ENCODE measurements around the gene DNM2. TPM values are rescaled to one million over a fixed set of nuclear protein-coding genes. Genes with fewer than 3 reads are reported as not detected.
"Not testable (repeated sequence)": the region's sequence is repeated elsewhere in the genome, so short reads cannot be mapped to it uniquely, and the experiment has no call there.

Gene DNM2
- total RNA-seq, 1 donor from 2014 or later: 156 TPM

GRCh38 chr19:10876459-10877240 is 158.8 kb downstream of the DNM2 start:
- peak; percentile 31 for DNase-seq
- H3K27me3 ChIP-seq (ENCODE audit: low read depth): no peaks in the 10 kb centered on the region
- no peak overlapping the region for H3K4me3 ChIP-seq
- no peaks in the 10 kb centered on the region for H3K36me3 ChIP-seq
- peak overlapping the region; percentile 78 for H3K27ac ChIP-seq (replicated peaks)
- intact Hi-C loops (cut with micrococcal nuclease): no loop called here
- no peaks in the 10 kb centered on the region for H3K9me3 ChIP-seq (replicated peaks)
- peaks cover 93% of the 10 kb centered on the region for H3K4me1 ChIP-seq
- no peak for TF ChIP-seq CTCF (IDR thresholded peaks at IDR 0.05; ENCODE audit: borderline replicate concordance)

GRCh38 chr19:10877608-10878007 is 159.7 kb downstream of the DNM2 start:
- H3K4me3 ChIP-seq; intact Hi-C loops (cut with micrococcal nuclease); H3K36me3 ChIP-seq; DNase-seq; H3K27me3 ChIP-seq (ENCODE audit: low read depth); H3K9me3 ChIP-seq (replicated peaks): not testable (repeated sequence)
- H3K27ac ChIP-seq (replicated peaks): peak overlapping the region; percentile 78
- peaks cover 97% of the 10 kb centered on the region for H3K4me1 ChIP-seq

- Histone ChIP-seq H3K4me3 (no peak overlapping the region), H3K27ac (replicated peaks) (peak overlapping the region; percentile 78), H3K27me3 (ENCODE audit: low read depth) (no peaks in the 10 kb centered on the region), H3K9me3 (replicated peaks) (no peaks in the 10 kb centered on the region), H3K4me1 (peaks cover 97% of the 10 kb centered on the region), H3K36me3 (no peaks in the 10 kb centered on the region)
- TF ChIP-seq CTCF (IDR thresholded peaks at IDR 0.05; ENCODE audit: borderline replicate concordance): no peak
- no peak for DNase-seq
- intact Hi-C loops (cut with micrococcal nuclease): no loop called here
Observed at GRCh38 chr19:10878253-10878652, 160.4 kb downstream of the DNM2 start.

Small RNAs within 50 kb of the gene (microRNA-seq; reads per million reads assigned to microRNA genes)
- gene MIR199A1: 1.6 reads per million
- not detected for gene MIR4748
- not detected for gene MIR638
- not detected for gene MIR6793

Other genes with a start within 250 kb of the DNM2 start
- gene KEAP1, start 214.7 kb upstream of the DNM2 start, total RNA-seq: 74.5 TPM
- 0.11 TPM for gene S1PR5, start 200.6 kb upstream of the DNM2 start, total RNA-seq
- 48.7 TPM for gene ATG4D, start 174.2 kb upstream of the DNM2 start, total RNA-seq
- gene KRI1, start 152.1 kb upstream of the DNM2 start, total RNA-seq: 10.2 TPM
- gene CDKN2D, start 149.1 kb upstream of the DNM2 start, total RNA-seq: 9.4 TPM
- gene AP1M2, start 130.8 kb upstream of the DNM2 start, total RNA-seq: not detected
- gene SLC44A2, start 92.5 kb upstream of the DNM2 start, total RNA-seq: 74.2 TPM
- 106 TPM for gene ILF3, start 63.7 kb upstream of the DNM2 start, total RNA-seq
- 30.5 TPM for gene QTRT1, start 16.6 kb upstream of the DNM2 start, total RNA-seq
- 32.9 TPM for gene TMED1, start 118.1 kb downstream of the DNM2 start, total RNA-seq
- 0.47 TPM for gene C19orf38, start 130.3 kb downstream of the DNM2 start, total RNA-seq
- 27.2 TPM for gene CARM1, start 153.5 kb downstream of the DNM2 start, total RNA-seq
- 13.1 TPM for gene YIPF2, start 210.6 kb downstream of the DNM2 start, total RNA-seq
- gene TIMM29, start 210.7 kb downstream of the DNM2 start, total RNA-seq: 12.4 TPM
- gene SMARCA4, start 243.0 kb downstream of the DNM2 start, total RNA-seq: 38.8 TPM

All from left ventricle myocardium inferior (tissue), 1 donor.